Heart left ventricle (tissue), 13 donors: ENCODE data around the gene IFFO2.

Experiments used
- POLR2A ChIP-seq, 2 donors: fragments of 450-650 bp; IDR thresholded peaks; one replicate each; pipeline ENCODE4 v1.6.1; 2017; ENCODE audit warnings: antibody characterized with exemption in 2 of 2, mild to moderate bottlenecking in 2 of 2, moderate library complexity in 2 of 2
- TF ChIP-seq, protein P1 (sequence below), 12 donors: fragments of 200-600 bp; sonication (generic) in 4 of 12; IDR thresholded peaks; one replicate each; pipeline versions ENCODE4 v1.5.0 to v1.8.0; 2018 to 2022; ENCODE audit warnings: antibody characterized with exemption in 12 of 12, mild to moderate bottlenecking in 5 of 12
- donor health status: ischemic (EF 13 %, LVEDD 7.1; RV severe dilation, severe dysfunction).
- donor health status: DM: no; HTN: yes; CAD: no.
- donor health status: DM: no; HTN: no; CAD: no.
- donor health status: ischemic (EF 25% LVEDD 6.9; RV normal size, moderate dysfunction).
- donor health status: ischemic (EF 25% LVEDD 5.7; RV mildly dilated, moderate dysfunction).
- donor health status: ischemic (EF 35%, LVEDD 5.7; RV mildly dilated, moderate dysfunction).
- donor health status: nonischemic (EF 11% LVEDD 7.7; RV severe dilation, severe dysfunction).
- donor health status: DM: yes; HTN: yes; CAD: no.
- donor health status: PGD.
- donor health status: ischemic (EF 29% LVEDD 5.4; RV normal size, mild dysfunction).
- donor health status: nonischemic (EF 23%, LVEDD 6.1; RV moderate dilation, normal function).

DNA sequence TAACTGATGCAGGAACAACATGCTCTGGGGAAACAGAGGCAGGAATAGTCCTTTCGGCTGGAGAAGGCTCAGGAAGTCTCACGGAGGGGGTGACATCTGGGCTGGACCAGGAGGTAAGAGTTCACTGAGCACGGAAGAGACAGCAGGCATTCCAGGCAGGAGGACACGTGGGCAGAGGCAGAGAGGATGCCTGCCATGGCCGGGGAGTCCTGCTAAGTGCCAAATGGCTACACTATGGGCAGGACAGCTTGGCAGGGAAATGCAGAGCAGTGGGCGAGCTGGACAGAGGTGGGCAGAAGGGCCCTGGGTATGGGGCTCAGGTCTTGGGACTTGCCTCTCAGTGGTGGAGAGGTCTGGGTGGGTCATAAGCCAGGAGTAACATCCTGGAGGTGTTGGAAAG, 71.7 kb downstream of the IFFO2 start:
- TF ChIP-seq, protein P1, sequence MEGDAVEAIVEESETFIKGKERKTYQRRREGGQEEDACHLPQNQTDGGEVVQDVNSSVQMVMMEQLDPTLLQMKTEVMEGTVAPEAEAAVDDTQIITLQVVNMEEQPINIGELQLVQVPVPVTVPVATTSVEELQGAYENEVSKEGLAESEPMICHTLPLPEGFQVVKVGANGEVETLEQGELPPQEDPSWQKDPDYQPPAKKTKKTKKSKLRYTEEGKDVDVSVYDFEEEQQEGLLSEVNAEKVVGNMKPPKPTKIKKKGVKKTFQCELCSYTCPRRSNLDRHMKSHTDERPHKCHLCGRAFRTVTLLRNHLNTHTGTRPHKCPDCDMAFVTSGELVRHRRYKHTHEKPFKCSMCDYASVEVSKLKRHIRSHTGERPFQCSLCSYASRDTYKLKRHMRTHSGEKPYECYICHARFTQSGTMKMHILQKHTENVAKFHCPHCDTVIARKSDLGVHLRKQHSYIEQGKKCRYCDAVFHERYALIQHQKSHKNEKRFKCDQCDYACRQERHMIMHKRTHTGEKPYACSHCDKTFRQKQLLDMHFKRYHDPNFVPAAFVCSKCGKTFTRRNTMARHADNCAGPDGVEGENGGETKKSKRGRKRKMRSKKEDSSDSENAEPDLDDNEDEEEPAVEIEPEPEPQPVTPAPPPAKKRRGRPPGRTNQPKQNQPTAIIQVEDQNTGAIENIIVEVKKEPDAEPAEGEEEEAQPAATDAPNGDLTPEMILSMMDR (IDR thresholded peaks at IDR 0.05), result no peak
- TF ChIP-seq POLR2A (IDR thresholded peaks at IDR 0.05), result no peak
